ENCODE data around the gene BAX. TPM values are rescaled to one million over a fixed set of nuclear protein-coding genes. Genes with fewer than 3 reads are reported as not detected.

Gene BAX
- total and polyA plus RNA-seq, 2 of the 4 experiments (the other 2 are of a cell fraction) = 23.3 to 169 TPM

- H4K8ac ChIP-seq (ENCODE audit: low read depth in 2 of 2, low read length in 2 of 2) = no peak overlapping the region
- H2AK9ac ChIP-seq (replicated peaks; ENCODE audit: low read depth, low read length, poor library complexity) = no peak overlapping the region
- DNase-seq = no peak
- H3K23ac ChIP-seq (ENCODE audit: low read depth, low read length) = no peak overlapping the region
- no CpG with 5 or more reads among the region's 10 CpGs for WGBS, 2 experiments (ENCODE audit: extremely low coverage in 2 of 2, insufficient read length in 1 of 2)
- no peak for ATAC-seq (ENCODE audit: low read depth)
- H2AFZ ChIP-seq (replicated peaks; ENCODE audit: low read length, poor library complexity) = no peak overlapping the region
- no peak overlapping the region for H2BK5ac ChIP-seq (ENCODE audit: low read depth, low read length, poor library complexity, severe bottlenecking)
- peaks cover 15 to 45% of the 10 kb centered on the region in 2 experiments for H3K79me1 ChIP-seq (ENCODE audit: low read depth in 1 of 2, low read length in 2 of 2)
- BruUV-seq (replicated peaks) = no TSS peak
- H3K9ac ChIP-seq (ENCODE audit: low read depth, low read length) = no peak overlapping the region
- CTCF ChIA-PET = interaction anchor here (0.6 kb wide), 1 partner anchor 73 kb away, joined by 3 read pairs; no protein-coding TSS in a partner anchor
- H2BK120ac ChIP-seq (ENCODE audit: low read depth, low read length) = no peak overlapping the region
- H3K56ac ChIP-seq (ENCODE audit: extremely low read depth, insufficient read depth, low read length) = no peak overlapping the region
- H3K36me3 ChIP-seq (ENCODE audit: control insufficient read depth, insufficient read depth, low read length) = peaks cover 49% of the 10 kb centered on the region
- H3K9me1 ChIP-seq (ENCODE audit: insufficient read depth, low read length) = peaks cover 12% of the 10 kb centered on the region
- no peak overlapping the region for H3K14ac ChIP-seq (replicated peaks; ENCODE audit: low read depth, low read length)
- no peak overlapping the region for H3K18ac ChIP-seq (ENCODE audit: low read depth, low read length)
- dilution Hi-C loops (cut with HindIII; ENCODE audit: low sequenced_read_pairs, unreplicated experiment) (no loop called here), intact Hi-C loops (cut with micrococcal nuclease) (no loop called here), in situ Hi-C loops (cut with MboI; ENCODE audit: low sequenced_read_pairs) (no loop called here)
- POLR2A ChIA-PET (ENCODE audit: unreplicated experiment) = no interaction called here
- H2BK15ac ChIP-seq (ENCODE audit: low read depth, low read length) = no peak overlapping the region
- H3K4me2 ChIP-seq (ENCODE audit: low read depth, low read length) = no peak overlapping the region
- H3K4me3 ChIP-seq (ENCODE audit: insufficient read depth, low read depth, low read length) = no peak overlapping the region
- no peaks in the 10 kb centered on the region for H3K27me3 ChIP-seq (ENCODE audit: control insufficient read depth, insufficient read depth, low read length)
- no peaks in the 10 kb centered on the region for H3K4me1 ChIP-seq (ENCODE audit: control insufficient read depth, insufficient read depth, low read length)
- H3K9me3 ChIP-seq (ENCODE audit: control insufficient read depth, insufficient read depth, low read length) = no peaks in the 10 kb centered on the region
- TF ChIP-seq FOS (IDR thresholded peaks at IDR 0.05; ENCODE audit: low read depth, low read length) = no peak
- no peak for TF ChIP-seq CTCF (conservative IDR thresholded peaks at IDR 0.05; ENCODE audit: low read depth, low read length)
- no peak for TF ChIP-seq CHD1 (IDR thresholded peaks at IDR 0.05; ENCODE audit: low read depth, low read length)
- no peak for TF ChIP-seq SMC3 (IDR thresholded peaks at IDR 0.05; ENCODE audit: low read depth, low read length)
- TF ChIP-seq NFE2L2 (IDR thresholded peaks at IDR 0.05; ENCODE audit: low read depth, low read length) = no peak
- no peak for TF ChIP-seq RFX5 (IDR thresholded peaks at IDR 0.05; ENCODE audit: low read depth, low read length)
- no peak for TF ChIP-seq ELK1 (IDR thresholded peaks at IDR 0.05; ENCODE audit: borderline replicate concordance, low read depth, low read length)
- no peak for TF ChIP-seq RAD21 (IDR thresholded peaks at IDR 0.05; ENCODE audit: low read length)
- no peak for TF ChIP-seq MXI1 (IDR thresholded peaks at IDR 0.05; ENCODE audit: borderline replicate concordance, low read depth, low read length)
- no peak for TF ChIP-seq POLR2A (IDR thresholded peaks at IDR 0.05; ENCODE audit: low read depth, low read length)
- no peak for TF ChIP-seq RCOR1 (IDR thresholded peaks at IDR 0.05; ENCODE audit: insufficient replicate concordance, low read length)
- TF ChIP-seq MAZ (IDR thresholded peaks at IDR 0.05; ENCODE audit: borderline replicate concordance, low read depth, low read length) = no peak
- H3K4ac ChIP-seq (ENCODE audit: low read depth, low read length) = no peak overlapping the region
- peaks cover 2% of the 10 kb centered on the region; the same call in 1 of the 2 replicates for H4K20me1 ChIP-seq (ENCODE audit: insufficient read depth, low read length)
- no peak overlapping the region for H4K91ac ChIP-seq (ENCODE audit: insufficient read depth, low read depth, low read length)
- no peak overlapping the region for H3K27ac ChIP-seq (ENCODE audit: insufficient read depth, low read length)
- H2AK5ac ChIP-seq (ENCODE audit: low read depth, low read length) = no peak overlapping the region
- no peak overlapping the region for H4K5ac ChIP-seq (ENCODE audit: low read depth, low read length)
- H2BK20ac ChIP-seq (ENCODE audit: low read depth, low read length) = no peak overlapping the region
These were observed 48.4 kb upstream of the BAX start for GRCh38 chr19:48906324-48906723.

Data from IMR-90 (cell line).